Measurements from ENCODE around the gene FAH.

GRCh38 chr15:80163217-80163616, 10.4 kb downstream of the FAH start:
- TF ChIP-seq CTCF (conservative IDR thresholded peaks at IDR 0.05) = no peak
- no peak for TF ChIP-seq ZFX (IDR thresholded peaks at IDR 0.05)

Measured in C4-2B (cell line).